Measurements from ENCODE around the gene BCHE.

Gene BCHE

DNA sequence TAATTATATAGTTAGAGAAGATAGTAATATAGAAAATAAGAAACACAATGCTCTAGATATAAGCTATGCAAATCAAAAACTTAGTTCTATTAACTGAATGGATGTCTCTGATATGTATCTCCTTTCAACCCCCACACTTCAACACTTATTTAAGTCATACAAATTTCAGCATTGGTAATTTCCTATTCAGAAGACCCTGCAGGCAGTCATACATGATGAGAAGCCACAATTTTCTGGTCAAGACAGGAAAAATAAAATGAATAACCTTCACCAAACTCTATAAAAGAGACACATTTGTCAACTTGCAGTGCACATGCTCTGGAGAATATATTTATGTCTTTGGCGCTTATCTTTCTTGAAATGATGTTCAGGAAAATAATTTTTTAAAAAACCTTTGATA is 578 bp upstream of the BCHE start:
- Histone ChIP-seq H3K4me3 (replicated peaks; ENCODE audit: low read depth, low read length) (no peak overlapping the region), H3K27me3 (replicated peaks; ENCODE audit: control insufficient read depth, insufficient read depth, low read length) (no peaks in the 10 kb centered on the region), H3K36me3 (ENCODE audit: control insufficient read depth, insufficient read depth, low read length) (no peaks in the 10 kb centered on the region)
- no peak for DNase-seq (ENCODE audit: extremely low read depth, insufficient read length)
- TF ChIP-seq, protein P1, sequence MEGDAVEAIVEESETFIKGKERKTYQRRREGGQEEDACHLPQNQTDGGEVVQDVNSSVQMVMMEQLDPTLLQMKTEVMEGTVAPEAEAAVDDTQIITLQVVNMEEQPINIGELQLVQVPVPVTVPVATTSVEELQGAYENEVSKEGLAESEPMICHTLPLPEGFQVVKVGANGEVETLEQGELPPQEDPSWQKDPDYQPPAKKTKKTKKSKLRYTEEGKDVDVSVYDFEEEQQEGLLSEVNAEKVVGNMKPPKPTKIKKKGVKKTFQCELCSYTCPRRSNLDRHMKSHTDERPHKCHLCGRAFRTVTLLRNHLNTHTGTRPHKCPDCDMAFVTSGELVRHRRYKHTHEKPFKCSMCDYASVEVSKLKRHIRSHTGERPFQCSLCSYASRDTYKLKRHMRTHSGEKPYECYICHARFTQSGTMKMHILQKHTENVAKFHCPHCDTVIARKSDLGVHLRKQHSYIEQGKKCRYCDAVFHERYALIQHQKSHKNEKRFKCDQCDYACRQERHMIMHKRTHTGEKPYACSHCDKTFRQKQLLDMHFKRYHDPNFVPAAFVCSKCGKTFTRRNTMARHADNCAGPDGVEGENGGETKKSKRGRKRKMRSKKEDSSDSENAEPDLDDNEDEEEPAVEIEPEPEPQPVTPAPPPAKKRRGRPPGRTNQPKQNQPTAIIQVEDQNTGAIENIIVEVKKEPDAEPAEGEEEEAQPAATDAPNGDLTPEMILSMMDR (IDR thresholded peaks at IDR 0.05; ENCODE audit: insufficient read depth, low read length, poor library complexity, severe bottlenecking), result no peak

DNA sequence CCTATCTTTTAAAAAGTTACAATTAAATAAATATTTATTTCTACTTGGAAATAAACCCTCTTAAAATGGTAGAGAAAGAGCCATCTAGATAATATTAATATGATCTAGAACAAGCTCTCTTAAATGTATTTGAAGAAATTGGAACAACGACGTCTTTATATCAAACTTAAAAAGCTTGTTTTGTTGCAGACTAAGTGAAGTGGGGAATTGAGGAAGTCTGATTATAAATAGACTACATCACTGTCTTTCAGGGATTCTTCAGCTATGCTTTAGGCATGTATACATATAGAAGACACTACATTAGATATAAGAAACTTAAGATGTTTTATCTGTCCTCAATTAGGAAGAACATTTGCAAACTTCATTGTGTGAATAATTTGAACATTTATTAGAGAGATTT is 1.8 kb downstream of the BCHE start:
- no peak for DNase-seq (ENCODE audit: extremely low read depth, insufficient read length)
- Histone ChIP-seq H3K4me3 (replicated peaks; ENCODE audit: low read depth, low read length) (no peak overlapping the region), H3K27me3 (replicated peaks; ENCODE audit: control insufficient read depth, insufficient read depth, low read length) (no peaks in the 10 kb centered on the region), H3K36me3 (ENCODE audit: control insufficient read depth, insufficient read depth, low read length) (no peaks in the 10 kb centered on the region)
- TF ChIP-seq, protein P1 (IDR thresholded peaks at IDR 0.05; ENCODE audit: insufficient read depth, low read length, poor library complexity, severe bottlenecking), result no peak

DNA sequence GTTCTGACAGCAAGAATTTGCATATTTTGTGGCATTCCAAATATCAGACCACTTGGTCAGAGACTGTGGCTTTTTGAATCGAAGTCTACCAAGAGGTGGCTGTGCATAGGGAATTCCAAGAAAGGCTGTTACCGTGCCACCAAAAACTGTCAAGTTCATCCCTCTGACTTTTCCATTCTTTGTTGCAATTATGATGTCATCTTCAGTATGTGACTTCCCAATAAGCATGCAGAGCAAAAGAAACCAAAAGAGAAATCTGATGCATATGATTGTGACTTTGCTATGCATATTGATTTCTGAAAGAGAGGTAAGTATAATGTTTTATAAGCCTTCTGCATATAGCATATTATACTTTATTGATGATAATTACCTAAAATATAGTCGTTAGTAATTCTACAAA is 6.5 kb downstream of the BCHE start:
- Histone ChIP-seq H3K36me3 (ENCODE audit: control insufficient read depth, insufficient read depth, low read length) (no peaks in the 10 kb centered on the region), H3K27me3 (replicated peaks; ENCODE audit: control insufficient read depth, insufficient read depth, low read length) (no peaks in the 10 kb centered on the region), H3K4me3 (replicated peaks; ENCODE audit: low read depth, low read length) (no peak overlapping the region)
- no peak for DNase-seq (ENCODE audit: extremely low read depth, insufficient read length)
- TF ChIP-seq, protein P1 (IDR thresholded peaks at IDR 0.05; ENCODE audit: insufficient read depth, low read length, poor library complexity, severe bottlenecking), result no peak

DNA sequence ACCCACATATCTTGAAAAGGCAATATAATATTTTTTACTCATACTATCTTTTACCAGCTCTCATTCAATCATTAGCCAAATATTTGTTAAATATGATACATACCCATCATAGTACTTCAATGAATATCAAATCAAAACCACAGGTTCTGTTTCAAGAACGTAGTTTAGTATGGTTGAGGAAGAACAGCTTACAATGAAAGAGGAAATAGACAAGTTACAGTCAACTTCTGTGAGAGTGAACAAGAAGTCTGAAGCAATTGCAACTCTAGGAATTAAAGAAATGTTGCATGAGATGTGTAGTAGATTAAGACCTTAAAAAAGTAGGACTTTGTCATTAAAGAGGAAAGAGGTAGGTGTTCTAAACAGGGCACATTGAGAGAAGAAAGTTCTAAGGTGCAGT is 9.3 kb downstream of the BCHE start:
- TF ChIP-seq, protein P1 (IDR thresholded peaks at IDR 0.05; ENCODE audit: insufficient read depth, low read length, poor library complexity, severe bottlenecking), result no peak
- Histone ChIP-seq H3K4me3 (replicated peaks; ENCODE audit: low read depth, low read length) (no peak overlapping the region), H3K36me3 (ENCODE audit: control insufficient read depth, insufficient read depth, low read length) (no peaks in the 10 kb centered on the region), H3K27me3 (replicated peaks; ENCODE audit: control insufficient read depth, insufficient read depth, low read length) (no peaks in the 10 kb centered on the region)
- DNase-seq (ENCODE audit: extremely low read depth, insufficient read length), result no peak

DNA sequence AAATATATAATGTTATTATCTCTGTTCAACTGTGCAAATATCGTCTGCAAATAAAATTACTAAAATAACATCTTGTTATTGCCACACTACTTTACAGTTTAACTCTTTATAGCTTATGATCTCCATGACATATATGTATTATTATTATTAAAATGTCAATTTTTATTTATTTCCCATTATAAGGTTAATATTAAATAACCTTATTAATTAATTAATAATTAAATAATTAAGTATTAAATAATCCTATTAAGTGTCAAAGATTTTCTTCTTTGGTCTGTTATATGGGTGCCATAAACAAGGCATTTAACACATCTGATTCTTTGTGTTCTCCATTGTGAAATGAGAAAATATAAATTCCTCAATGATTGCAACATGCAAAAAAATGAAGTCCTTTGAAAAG is 10.0 kb downstream of the BCHE start:
- H3K4me3 ChIP-seq (replicated peaks; ENCODE audit: low read depth, low read length), result no peak overlapping the region
- no peaks in the 10 kb centered on the region for H3K36me3 ChIP-seq (ENCODE audit: control insufficient read depth, insufficient read depth, low read length)
- no peak for DNase-seq (ENCODE audit: extremely low read depth, insufficient read length)

More for the DNA sequence above, 10.0 kb downstream of the BCHE start:
- H3K27me3 ChIP-seq (replicated peaks; ENCODE audit: control insufficient read depth, insufficient read depth, low read length), result no peaks in the 10 kb centered on the region
- TF ChIP-seq, protein P1 (IDR thresholded peaks at IDR 0.05; ENCODE audit: insufficient read depth, low read length, poor library complexity, severe bottlenecking), result no peak

All from GM06990 (cell line).